HG03342 (cell line): ENCODE data around the gene C1QL4.
"Not testable (repeated sequence)": the region's sequence is repeated elsewhere in the genome, so short reads cannot be mapped to it uniquely, and the experiment has no call there.

Experiments
- ATAC-seq: cut with Tn5 transposase; IDR thresholded peaks from one replicate; pipeline ENCODE4 v1.9.1; 2021; ENCODE audit warnings: mild to moderate bottlenecking, moderate library complexity; ENCODE audit not compliant: unreplicated experiment

Gene C1QL4

GRCh38 chr12:49282740-49283375 is 54.1 kb downstream of the C1QL4 start:
- ATAC-seq: not testable (repeated sequence)
